Liver (tissue), 9 donors: ENCODE measurements around the gene CHRNA4. TPM values are rescaled to one million over a fixed set of nuclear protein-coding genes. Genes with fewer than 3 reads are reported as not detected.

Source experiments
- DNase-seq: peaks from one replicate; pipeline ENCODE4 v3.0.0-alpha.2; 2017; ENCODE audit warnings: low spot score
- H3K27ac ChIP-seq, 2 donors: one replicate each; pipeline ENCODE4 v1.7.0; 2013; ENCODE audit warnings: inconsistent platforms in 2 of 2, low read length in 2 of 2, control low read depth in 1 of 2, low read depth in 1 of 2, mild to moderate bottlenecking in 1 of 2
- H3K27me3 ChIP-seq, 4 donors: one replicate each; pipeline versions ENCODE4 v1.6.1 to v1.7.0; 2013; ENCODE audit warnings: low read length in 3 of 4, inconsistent platforms in 1 of 4, mild to moderate bottlenecking in 1 of 4, moderate library complexity in 1 of 4; ENCODE audit not compliant: control insufficient read depth in 4 of 4, insufficient read depth in 4 of 4
- H3K36me3 ChIP-seq, 4 donors: one replicate each; pipeline versions ENCODE4 v1.6.1 to v1.7.0; 2013; ENCODE audit warnings: low read length in 3 of 4, mild to moderate bottlenecking in 3 of 4, low read depth in 1 of 4, moderate library complexity in 1 of 4; ENCODE audit not compliant: control insufficient read depth in 4 of 4, insufficient read depth in 3 of 4
- H3K4me1 ChIP-seq, 4 donors: one replicate each; pipeline versions ENCODE4 v1.6.1 to v1.7.0; 2013; ENCODE audit warnings: low read length in 3 of 4, mild to moderate bottlenecking in 3 of 4, moderate library complexity in 1 of 4; ENCODE audit not compliant: control insufficient read depth in 4 of 4, insufficient read depth in 4 of 4
- H3K4me3 ChIP-seq, 3 donors: one replicate each; pipeline versions ENCODE4 v1.6.1 to v1.7.0; 2013; ENCODE audit warnings: low read length in 3 of 3, control low read depth in 1 of 3, low read depth in 1 of 3, mild to moderate bottlenecking in 1 of 3
- H3K9ac ChIP-seq, 2 donors: one replicate each; pipeline ENCODE4 v1.7.0; 2013; ENCODE audit warnings: low read length in 2 of 2, mild to moderate bottlenecking in 2 of 2, moderate library complexity in 2 of 2, control low read depth in 1 of 2, low read depth in 1 of 2
- H3K9me3 ChIP-seq, 4 donors: one replicate each; pipeline versions ENCODE4 v1.6.1 to v1.7.0; 2013; ENCODE audit warnings: low read length in 3 of 4; ENCODE audit not compliant: control insufficient read depth in 4 of 4
- FOXA1 ChIP-seq: IDR thresholded peaks from 2 replicates; pipeline ENCODE4 v1.6.1; 2016; ENCODE audit warnings: antibody characterized with exemption
- FOXA2 ChIP-seq: IDR thresholded peaks from 2 replicates; pipeline ENCODE4 v1.6.1; 2016; ENCODE audit warnings: antibody characterized with exemption
- GABPA ChIP-seq, 2 donors: IDR thresholded peaks in 1 of 2; conservative IDR thresholded peaks in 1 of 2; 2 replicates each; pipeline ENCODE4 v1.6.1; 2016; ENCODE audit warnings: antibody characterized with exemption in 2 of 2, mild to moderate bottlenecking in 1 of 2, moderate library complexity in 1 of 2
- JUND ChIP-seq, 2 donors: IDR thresholded peaks; 2 replicates each; pipeline ENCODE4 v1.6.1; 2016; ENCODE audit warnings: antibody characterized with exemption in 2 of 2
- RAD21 ChIP-seq, 2 donors: IDR thresholded peaks; 2 replicates each; pipeline ENCODE4 v1.6.1; 2016; ENCODE audit warnings: antibody characterized with exemption in 2 of 2, mild to moderate bottlenecking in 2 of 2
- REST ChIP-seq: IDR thresholded peaks from 2 replicates; pipeline ENCODE4 v1.6.1; 2016; ENCODE audit warnings: antibody characterized with exemption, mild to moderate bottlenecking
- RXRA ChIP-seq, 2 donors: IDR thresholded peaks; 2 replicates each; pipeline ENCODE4 v1.6.1; 2017 to 2018; ENCODE audit warnings: antibody characterized with exemption in 2 of 2, mild to moderate bottlenecking in 1 of 2
- SP1 ChIP-seq: IDR thresholded peaks from 2 replicates; pipeline ENCODE4 v1.6.1; 2018; ENCODE audit warnings: antibody characterized with exemption, mild to moderate bottlenecking
- TAF1 ChIP-seq: conservative IDR thresholded peaks from 2 replicates; pipeline ENCODE4 v1.6.1; 2016; ENCODE audit warnings: antibody characterized with exemption, mild to moderate bottlenecking
- YY1 ChIP-seq: IDR thresholded peaks from 2 replicates; pipeline ENCODE4 v1.6.1; 2016; ENCODE audit warnings: antibody characterized with exemption, mild to moderate bottlenecking
- WGBS: extraction: QIAGEN DNeasy Blood & Tissue Kit; methylation state at CpG from one replicate; pipeline ENCODE4 v1.1.7; 2013; 5-methylcytosine and 5-hydroxymethylcytosine counted together
- polyA plus RNA-seq, 2 donors: library from polyadenylated mRNA; stranded (reverse) in 1 of 2; unstranded in 1 of 2; fragments of 200-250 nt in 1 of 2; fragments of >200 nt in 1 of 2; fragmentation: Nextera tagmentation in 1 of 2; extraction: Ambion mirVana in 1 of 2; gene quantifications; one replicate each; pipeline versions ENCODE4 v1.2.1 to v1.2.3, GENCODE V29; 2013 to 2015
- total RNA-seq, 2 donors: library from RNA; depleted of rRNA; stranded (reverse); fragments of >200 nt; gene quantifications; one replicate each; pipeline ENCODE4 v1.2.3, GENCODE V29; 2014
- TF ChIP-seq, protein P1 (sequence below): fragments of 150-350 bp; IDR thresholded peaks from 2 replicates; pipeline ENCODE4 v1.5.1; 2017; ENCODE audit warnings: improper control_type of control experiment, low read depth, low read length; ENCODE audit not compliant: missing input control
- TF ChIP-seq, protein P2 (sequence below): IDR thresholded peaks from 2 replicates; pipeline ENCODE4 v1.6.1; 2016; ENCODE audit warnings: antibody characterized with exemption
- donor health status: healthy.
- donor health status: healthy.
- donor health status: healthy.
- donor health status: healthy.
- donor health status: healthy.

Gene CHRNA4
- total and polyA plus RNA-seq, 4 donors, result 3.2 to 23.3 (median 6.4) TPM; not detected in 1

GRCh38 chr20:63329331-63330083 lies 31.6 kb downstream of the CHRNA4 start:
- no peaks in the 10 kb centered on the region for H3K4me1 ChIP-seq
- no peak overlapping the region for H3K4me3 ChIP-seq
- no peak overlapping the region for H3K27ac ChIP-seq
- H3K36me3 ChIP-seq, result no peaks in the 10 kb centered on the region
- DNase-seq, result no peak
- H3K27me3 ChIP-seq, result no peaks in the 10 kb centered on the region
- H3K9me3 ChIP-seq, result peaks cover 0 to 4% (median 0%) of the 10 kb centered on the region in 4 donors
- TF ChIP-seq JUND (IDR thresholded peaks at IDR 0.05), result no peak
- no peak for TF ChIP-seq FOXA2
- TF ChIP-seq, protein P1, sequence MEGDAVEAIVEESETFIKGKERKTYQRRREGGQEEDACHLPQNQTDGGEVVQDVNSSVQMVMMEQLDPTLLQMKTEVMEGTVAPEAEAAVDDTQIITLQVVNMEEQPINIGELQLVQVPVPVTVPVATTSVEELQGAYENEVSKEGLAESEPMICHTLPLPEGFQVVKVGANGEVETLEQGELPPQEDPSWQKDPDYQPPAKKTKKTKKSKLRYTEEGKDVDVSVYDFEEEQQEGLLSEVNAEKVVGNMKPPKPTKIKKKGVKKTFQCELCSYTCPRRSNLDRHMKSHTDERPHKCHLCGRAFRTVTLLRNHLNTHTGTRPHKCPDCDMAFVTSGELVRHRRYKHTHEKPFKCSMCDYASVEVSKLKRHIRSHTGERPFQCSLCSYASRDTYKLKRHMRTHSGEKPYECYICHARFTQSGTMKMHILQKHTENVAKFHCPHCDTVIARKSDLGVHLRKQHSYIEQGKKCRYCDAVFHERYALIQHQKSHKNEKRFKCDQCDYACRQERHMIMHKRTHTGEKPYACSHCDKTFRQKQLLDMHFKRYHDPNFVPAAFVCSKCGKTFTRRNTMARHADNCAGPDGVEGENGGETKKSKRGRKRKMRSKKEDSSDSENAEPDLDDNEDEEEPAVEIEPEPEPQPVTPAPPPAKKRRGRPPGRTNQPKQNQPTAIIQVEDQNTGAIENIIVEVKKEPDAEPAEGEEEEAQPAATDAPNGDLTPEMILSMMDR, result no peak
- TF ChIP-seq GABPA (IDR thresholded peaks at IDR 0.05 in 1 of 2, conservative IDR thresholded peaks at IDR 0.05 in 1 of 2), result no peak
- TF ChIP-seq, protein P2, sequence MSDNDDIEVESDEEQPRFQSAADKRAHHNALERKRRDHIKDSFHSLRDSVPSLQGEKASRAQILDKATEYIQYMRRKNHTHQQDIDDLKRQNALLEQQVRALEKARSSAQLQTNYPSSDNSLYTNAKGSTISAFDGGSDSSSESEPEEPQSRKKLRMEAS, result no peak
- TF ChIP-seq REST, result no peak
- TF ChIP-seq RAD21 (IDR thresholded peaks at IDR 0.05), result no peak
- no peak for TF ChIP-seq SP1
- no peak for TF ChIP-seq FOXA1
- no peak for TF ChIP-seq YY1
- TF ChIP-seq RXRA (IDR thresholded peaks at IDR 0.05), result no peak
- H3K9ac ChIP-seq, result no peak overlapping the region
- 86% methylated on average over 18 of the region's 18 CpGs for WGBS

DNA sequence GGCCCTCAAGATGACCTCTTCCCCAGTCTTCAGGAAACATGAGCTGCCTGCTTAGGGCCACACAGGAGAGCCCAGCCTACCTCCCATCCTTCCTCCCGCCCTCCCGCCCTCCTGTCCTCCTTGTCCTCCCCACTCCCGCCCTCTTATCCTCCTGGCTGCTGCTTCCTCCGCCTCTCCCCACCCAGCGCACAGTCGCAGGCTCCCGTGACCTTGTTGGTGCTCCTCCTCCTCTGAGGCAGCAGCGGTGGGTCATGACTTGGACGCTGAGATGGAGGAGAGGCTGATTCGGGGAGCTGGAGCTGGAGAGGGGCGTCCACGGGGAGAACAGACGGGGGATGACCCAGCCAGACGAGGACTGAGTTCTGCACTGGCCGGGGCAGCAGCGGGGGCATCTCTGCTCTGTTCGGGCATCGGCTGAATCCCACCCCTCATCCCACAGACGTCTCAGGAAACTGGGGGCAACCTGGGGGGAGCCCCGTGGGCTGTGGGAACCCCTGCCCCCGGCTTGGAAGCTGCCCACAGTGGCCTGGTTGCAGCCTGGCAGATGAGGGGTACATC lies 32.4 kb downstream of the CHRNA4 start:
- DNase-seq, result no peak
- Histone ChIP-seq H3K27ac (no peak overlapping the region), H3K9ac (no peak overlapping the region), H3K4me1 (no peaks in the 10 kb centered on the region), H3K36me3 (no peaks in the 10 kb centered on the region), H3K9me3 (peaks cover 0 to 4% (median 0%) of the 10 kb centered on the region in 4 donors), H3K4me3 (no peak overlapping the region), H3K27me3 (no peaks in the 10 kb centered on the region)
- TF ChIP-seq GABPA (IDR thresholded peaks at IDR 0.05 in 1 of 2, conservative IDR thresholded peaks at IDR 0.05 in 1 of 2) (no peak), TAF1 (no peak)
- 74% methylated on average over 21 of the region's 21 CpGs for WGBS
